Transverse colon (tissue), 4 donors: ENCODE data around the gene TMEM74B.

Experiments used
- EP300 ChIP-seq: sonication (generic); formaldehyde crosslinking; IDR thresholded peaks from one replicate; pipeline ENCODE4 v1.6.1; 2017; ENCODE audit warnings: antibody characterized with exemption, low read depth
- POLR2AphosphoS5 ChIP-seq, 3 donors: sonication (generic); formaldehyde crosslinking; IDR thresholded peaks; one replicate each; pipeline ENCODE4 v1.6.1; 2016; ENCODE audit warnings: antibody characterized with exemption in 3 of 3
- TF ChIP-seq, protein P1 (sequence below), 5 experiments: fragments of 200-600 bp in 3 of 5; fragments of 450-650 bp in 2 of 5; sonication (generic) in 3 of 5; IDR thresholded peaks; 1 replicate in 2 of 5; 2 replicates in 3 of 5; pipeline ENCODE4 v1.5.1; 2016 to 2017; ENCODE audit warnings: antibody characterized with exemption in 5 of 5, inconsistent platforms in 3 of 5, mild to moderate bottlenecking in 2 of 5, moderate library complexity in 1 of 5

- TF ChIP-seq EP300 (no peak), POLR2AphosphoS5 (IDR thresholded peaks at IDR 0.05) (no peak)
- TF ChIP-seq, protein P1, sequence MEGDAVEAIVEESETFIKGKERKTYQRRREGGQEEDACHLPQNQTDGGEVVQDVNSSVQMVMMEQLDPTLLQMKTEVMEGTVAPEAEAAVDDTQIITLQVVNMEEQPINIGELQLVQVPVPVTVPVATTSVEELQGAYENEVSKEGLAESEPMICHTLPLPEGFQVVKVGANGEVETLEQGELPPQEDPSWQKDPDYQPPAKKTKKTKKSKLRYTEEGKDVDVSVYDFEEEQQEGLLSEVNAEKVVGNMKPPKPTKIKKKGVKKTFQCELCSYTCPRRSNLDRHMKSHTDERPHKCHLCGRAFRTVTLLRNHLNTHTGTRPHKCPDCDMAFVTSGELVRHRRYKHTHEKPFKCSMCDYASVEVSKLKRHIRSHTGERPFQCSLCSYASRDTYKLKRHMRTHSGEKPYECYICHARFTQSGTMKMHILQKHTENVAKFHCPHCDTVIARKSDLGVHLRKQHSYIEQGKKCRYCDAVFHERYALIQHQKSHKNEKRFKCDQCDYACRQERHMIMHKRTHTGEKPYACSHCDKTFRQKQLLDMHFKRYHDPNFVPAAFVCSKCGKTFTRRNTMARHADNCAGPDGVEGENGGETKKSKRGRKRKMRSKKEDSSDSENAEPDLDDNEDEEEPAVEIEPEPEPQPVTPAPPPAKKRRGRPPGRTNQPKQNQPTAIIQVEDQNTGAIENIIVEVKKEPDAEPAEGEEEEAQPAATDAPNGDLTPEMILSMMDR (IDR thresholded peaks at IDR 0.05): no peak
Measured at GRCh38 chr20:1199212-1199873, 14.6 kb upstream of the TMEM74B start.
